Cardiac fibroblast (primary cell): ENCODE measurements around the gene CARD11.
"Not testable (repeated sequence)": the region's sequence is repeated elsewhere in the genome, so short reads cannot be mapped to it uniquely, and the experiment has no call there.

Experiments used
- DNase-seq, 2 donors: peaks; one replicate each; pipeline versions ENCODE4 v3.0.0 to v3.0.0-alpha.2; 2010; ENCODE audit warnings: low read depth in 2 of 2
- H3K4me3 ChIP-seq, 2 donors: replicated peaks in 1 of 2; 1 replicate in 1 of 2; 2 replicates in 1 of 2; pipeline ENCODE4 v1.5.1; 2011; ENCODE audit warnings: low read depth in 2 of 2, low read length in 2 of 2, mild to moderate bottlenecking in 2 of 2, moderate library complexity in 1 of 2
- CTCF ChIP-seq: IDR thresholded peaks from one replicate; pipeline ENCODE4 v1.5.1; 2011; ENCODE audit warnings: low read depth, mild to moderate bottlenecking, low read length, inconsistent platforms

Gene CARD11

GRCh38 chr7:2965301-2965700 is 78.4 kb downstream of the CARD11 start:
- DNase-seq = no peak
- no peak for TF ChIP-seq CTCF

GRCh38 chr7:2964208-2964607 is 79.5 kb downstream of the CARD11 start:
- TF ChIP-seq CTCF = no peak
- no peak for DNase-seq
- H3K4me3 ChIP-seq = no peak overlapping the region

More at GRCh38 chr7:2965301-2965700, 78.4 kb downstream of the CARD11 start:
- H3K4me3 ChIP-seq = no peak overlapping the region

GRCh38 chr7:2962865-2963264 is 80.8 kb downstream of the CARD11 start:
- no peak overlapping the region for H3K4me3 ChIP-seq
- no peak for DNase-seq
- TF ChIP-seq CTCF = no peak

GRCh38 chr7:2959828-2960599 is 83.7 kb downstream of the CARD11 start:
- DNase-seq = no peak
- no peak overlapping the region for H3K4me3 ChIP-seq
- no peak for TF ChIP-seq CTCF

- DNase-seq = no peak
- H3K4me3 ChIP-seq = no peak overlapping the region
- TF ChIP-seq CTCF = no peak
Measured at GRCh38 chr7:2959103-2959680, 84.5 kb downstream of the CARD11 start.

GRCh38 chr7:2958416-2959102 is 85.1 kb downstream of the CARD11 start:
- no peak overlapping the region for H3K4me3 ChIP-seq
- DNase-seq = no peak
- no peak for TF ChIP-seq CTCF

GRCh38 chr7:2957369-2957727 is 86.3 kb downstream of the CARD11 start:
- H3K4me3 ChIP-seq, DNase-seq: not testable (repeated sequence)
